Spleen (tissue), 11 donors: ENCODE results near the gene FREM2. TPM values are rescaled to one million over a fixed set of nuclear protein-coding genes. Genes with fewer than 3 reads are reported as not detected.

Experiments used
- DNase-seq: peaks from one replicate; pipeline ENCODE4 v3.0.0-alpha.2; 2020
- H3K27ac ChIP-seq, 8 donors: fragments of 200-600 bp; sonication (generic) in 7 of 8; 1 replicate in 4 of 8; 2 replicates in 4 of 8; pipeline versions ENCODE4 v1.5.0 to v1.8.0; 2016 to 2021; ENCODE audit warnings: inconsistent platforms in 4 of 8, mild to moderate bottlenecking in 4 of 8, moderate library complexity in 1 of 8
- H3K27me3 ChIP-seq, 7 donors: fragments of 200-600 bp; sonication (generic) in 6 of 7; replicated peaks in 1 of 7; 1 replicate in 4 of 7; 2 replicates in 3 of 7; pipeline versions ENCODE4 v1.5.0 to v1.8.0; 2016 to 2021; ENCODE audit warnings: inconsistent platforms in 3 of 7, mild to moderate bottlenecking in 1 of 7
- H3K36me3 ChIP-seq, 6 donors: fragments of 200-600 bp; sonication (generic) in 5 of 6; 1 replicate in 4 of 6; 2 replicates in 2 of 6; pipeline versions ENCODE4 v1.5.0 to v1.8.0; 2016 to 2021; ENCODE audit warnings: inconsistent platforms in 2 of 6
- H3K4me1 ChIP-seq, 6 donors: fragments of 200-600 bp; sonication (generic) in 5 of 6; 1 replicate in 3 of 6; 2 replicates in 3 of 6; pipeline versions ENCODE4 v1.5.0 to v1.8.0; 2016 to 2021; ENCODE audit warnings: inconsistent platforms in 3 of 6
- H3K4me3 ChIP-seq, 8 donors: fragments of 200-600 bp; sonication (generic) in 7 of 8; 1 replicate in 4 of 8; 2 replicates in 4 of 8; pipeline versions ENCODE4 v1.5.0 to v1.8.0; 2016 to 2021; ENCODE audit warnings: inconsistent platforms in 4 of 8, mild to moderate bottlenecking in 4 of 8, moderate library complexity in 2 of 8
- H3K9me3 ChIP-seq, 8 donors: fragments of 200-600 bp; sonication (generic) in 7 of 8; 1 replicate in 4 of 8; 2 replicates in 4 of 8; pipeline versions ENCODE4 v1.5.0 to v1.8.0; 2016 to 2021; ENCODE audit warnings: inconsistent platforms in 4 of 8
- CTCF ChIP-seq, 11 experiments: fragments of 200-600 bp in 7 of 11; fragments of 450-650 bp in 4 of 11; sonication (generic) in 4 of 11; IDR thresholded peaks in 8 of 11; conservative IDR thresholded peaks in 3 of 11; 1 replicate in 7 of 11; 2 replicates in 4 of 11; pipeline versions ENCODE4 v1.4.0 to v1.8.0; 2016 to 2021; ENCODE audit warnings: antibody characterized with exemption in 11 of 11, inconsistent platforms in 4 of 11, mild to moderate bottlenecking in 1 of 11
- POLR2A ChIP-seq, 3 donors: fragments of 450-650 bp; IDR thresholded peaks; one replicate each; pipeline ENCODE4 v1.5.1; 2017; ENCODE audit warnings: antibody characterized with exemption in 3 of 3, mild to moderate bottlenecking in 1 of 3
- POLR2AphosphoS5 ChIP-seq, 3 donors: sonication (generic); formaldehyde crosslinking; IDR thresholded peaks; one replicate each; pipeline ENCODE4 v1.5.1; 2017; ENCODE audit warnings: antibody characterized with exemption in 3 of 3
- WGBS, 5 donors: extraction: QIAGEN DNeasy Blood & Tissue Kit in 3 of 5; methylation state at CpG; one replicate each; pipeline versions ENCODE4 v1.1.5 to v1.1.7; 2013 to 2018; 5-methylcytosine and 5-hydroxymethylcytosine counted together
- intact Hi-C: fragments of 100-400 bp; cut with DNase I; formaldehyde crosslinking; loops from one replicate; pipeline ENCODE4 v1.15.0; 2023; ENCODE audit warnings: low total_unique reads
- polyA plus RNA-seq, 3 donors: library from polyadenylated mRNA; stranded (reverse); fragments of 200-250 nt; gene quantifications; one replicate each; pipeline ENCODE4 v1.2.1, GENCODE V29; 2013
- total RNA-seq, 7 donors: library from RNA; depleted of rRNA in 3 of 7; stranded (reverse); fragments of >200 nt in 3 of 7; fragmentation: NEBNext Ultra II Directional in 4 of 7; extraction: Animal tissue kit (Norgen Biotek cat#: 25700) in 4 of 7; gene quantifications; one replicate each; pipeline versions ENCODE4 v1.1.0 to v1.2.1, GENCODE V29; 2016 to 2021
- donor health status: healthy with polysubstance abuse.
- donor health status: DM: no; HTN: no; CAD: no; lungs with moderate emphysema.
- donor health status: DM: no; HTN: no; CAD: no.
- donor health status: Bipolar disorder and iron deficiency.
- donor health status: healthy.
- donor health status: DM: no; HTN: no; CAD: no.
- donor health status: DM: yes; HTN: yes; CAD: no.

The FREM2 gene
- total and polyA plus RNA-seq, 10 donors, result 0.03 to 0.93 (median 0.21) TPM; not detected in 2

DNA sequence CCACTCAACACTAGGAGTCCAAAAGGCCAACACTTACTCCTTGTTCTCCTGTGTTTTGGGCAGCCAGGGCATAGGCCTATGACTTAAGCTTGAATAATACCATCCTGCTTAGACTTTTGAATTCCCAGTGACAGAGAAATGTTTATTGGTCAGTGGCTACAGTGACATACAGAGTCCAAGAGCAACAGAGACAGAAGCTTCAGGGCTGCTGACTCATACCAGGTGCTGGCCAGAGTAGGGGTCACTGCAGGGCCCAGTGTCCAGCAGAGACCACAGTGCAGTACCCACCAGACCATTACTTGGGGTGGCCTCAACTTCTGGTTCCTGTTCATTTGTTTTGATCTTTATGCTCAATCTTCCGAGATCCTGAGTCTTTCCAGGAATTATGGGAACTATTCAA is 6.0 kb upstream of the FREM2 start:
- 61 to 89% (median 79%) methylated on average over 1 of the region's 1 CpG for WGBS, 5 donors
- no peak for DNase-seq
- H3K27ac ChIP-seq, result no peak overlapping the region
- TF ChIP-seq POLR2AphosphoS5 (IDR thresholded peaks at IDR 0.05) (no peak), CTCF (IDR thresholded peaks at IDR 0.05 in 8 of 11, conservative IDR thresholded peaks at IDR 0.05 in 3 of 11) (no peak), POLR2A (IDR thresholded peaks at IDR 0.05) (no peak)
- peaks cover 0 to 5% (median 1%) of the 10 kb centered on the region in 6 donors for H3K4me1 ChIP-seq
- H3K4me3 ChIP-seq, result no peak overlapping the region
- H3K27me3 ChIP-seq, result peaks cover 0 to 14% (median 0%) of the 10 kb centered on the region in 7 donors
- intact Hi-C loops, result no loop called here
- H3K9me3 ChIP-seq, result no peaks in the 10 kb centered on the region
- H3K36me3 ChIP-seq, result no peaks in the 10 kb centered on the region

DNA sequence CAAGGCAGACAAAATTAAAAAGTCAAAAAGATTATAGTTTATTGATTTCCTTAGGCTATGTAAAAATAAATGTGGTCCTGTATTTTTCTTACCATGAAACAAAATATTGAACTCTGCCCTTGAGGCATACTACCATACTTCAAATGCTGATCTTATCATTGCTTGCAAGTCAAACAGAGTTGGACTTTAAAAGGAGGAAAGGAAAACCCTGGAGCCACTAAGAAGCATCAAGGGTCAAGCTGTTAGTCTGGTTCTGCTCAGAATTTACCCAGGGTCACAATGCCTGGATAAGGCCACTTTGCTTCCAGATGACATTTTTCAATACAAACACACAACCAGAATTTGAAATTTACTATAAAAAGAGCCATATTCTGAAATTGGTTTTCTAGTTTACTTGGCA is 2.2 kb upstream of the FREM2 start:
- peaks cover 0 to 47% (median 17%) of the 10 kb centered on the region in 7 donors for H3K27me3 ChIP-seq
- TF ChIP-seq CTCF (IDR thresholded peaks at IDR 0.05 in 8 of 11, conservative IDR thresholded peaks at IDR 0.05 in 3 of 11) (no peak), POLR2AphosphoS5 (IDR thresholded peaks at IDR 0.05) (no peak), POLR2A (IDR thresholded peaks at IDR 0.05) (no peak)
- no peaks in the 10 kb centered on the region for H3K36me3 ChIP-seq
- no peaks in the 10 kb centered on the region for H3K9me3 ChIP-seq
- no peak overlapping the region for H3K4me3 ChIP-seq
- H3K4me1 ChIP-seq, result peaks cover 0 to 25% (median 11%) of the 10 kb centered on the region in 6 donors
- no peak overlapping the region for H3K27ac ChIP-seq
- intact Hi-C loops, result no loop called here
- DNase-seq, result no peak

- DNase-seq, result no peak
- TF ChIP-seq POLR2AphosphoS5 (IDR thresholded peaks at IDR 0.05), result no peak
- TF ChIP-seq POLR2A (IDR thresholded peaks at IDR 0.05), result no peak
- TF ChIP-seq CTCF (IDR thresholded peaks at IDR 0.05 in 8 of 11, conservative IDR thresholded peaks at IDR 0.05 in 3 of 11), result no peak
- Histone ChIP-seq H3K4me3 (no peak overlapping the region), H3K27ac (no peak overlapping the region), H3K4me1 (peaks cover 0 to 25% (median 11%) of the 10 kb centered on the region in 6 donors), H3K27me3 (peaks cover 0 to 47% (median 17%) of the 10 kb centered on the region in 7 donors), H3K9me3 (no peaks in the 10 kb centered on the region), H3K36me3 (no peaks in the 10 kb centered on the region)
- WGBS, 5 donors, result 51 to 61% (median 56%) methylated on average over 2 of the region's 2 CpGs
- intact Hi-C loops, result no loop called here
Observed at GRCh38 chr13:38685431-38685830, 1.4 kb upstream of the FREM2 start.

DNA sequence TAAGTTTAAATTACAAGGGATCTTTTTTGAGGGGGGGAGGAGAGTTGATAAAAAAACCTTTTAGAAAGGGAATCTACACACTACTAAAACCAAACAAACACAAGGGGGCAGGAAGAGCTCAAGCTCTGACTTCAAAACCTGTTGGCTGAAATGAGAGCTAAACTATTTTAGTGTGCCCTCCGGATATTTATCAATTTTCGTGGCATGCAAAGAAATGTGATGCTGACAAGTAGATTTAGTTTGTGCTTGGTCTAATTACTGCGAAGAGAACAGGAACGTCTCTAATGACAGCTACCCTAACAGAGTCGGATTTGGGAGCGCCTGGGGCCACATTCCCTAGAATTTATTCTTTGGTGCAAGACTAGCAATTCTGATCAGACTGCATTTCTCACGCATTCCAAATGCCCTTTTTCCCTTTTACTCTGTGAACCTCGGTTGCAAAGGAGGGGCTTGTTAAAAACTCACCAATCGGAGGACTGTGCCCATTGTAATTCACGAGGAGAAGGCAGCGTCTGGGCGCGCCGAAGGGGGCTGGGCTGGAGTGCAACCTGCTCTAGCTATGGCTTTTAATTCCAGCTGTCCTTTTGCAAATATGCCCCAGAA is 802 bp upstream of the FREM2 start:
- H3K27me3 ChIP-seq, result peaks cover 0 to 47% (median 17%) of the 10 kb centered on the region in 7 donors
- intact Hi-C loops, result no loop called here
- no peak for DNase-seq
- H3K36me3 ChIP-seq, result no peaks in the 10 kb centered on the region
- H3K9me3 ChIP-seq, result no peaks in the 10 kb centered on the region
- 1 to 2% (median 2%) methylated on average over 14 of the region's 14 CpGs for WGBS, 5 donors
- H3K4me3 ChIP-seq, result peak overlapping the region in 7 of 8 donors; percentile 28 to 63 (median 33)
- H3K4me1 ChIP-seq, result peaks cover 0 to 25% (median 11%) of the 10 kb centered on the region in 6 donors
- TF ChIP-seq CTCF (IDR thresholded peaks at IDR 0.05 in 8 of 11, conservative IDR thresholded peaks at IDR 0.05 in 3 of 11) (no peak), POLR2A (IDR thresholded peaks at IDR 0.05) (no peak), POLR2AphosphoS5 (IDR thresholded peaks at IDR 0.05) (no peak)
- no peak overlapping the region for H3K27ac ChIP-seq
